ENCODE results near the gene TGFBR3. TPM values are rescaled to one million over a fixed set of nuclear protein-coding genes. Genes with fewer than 3 reads are reported as not detected.

Gene TGFBR3
- total and polyA plus RNA-seq, 2 of the 13 experiments (the other 11 are each of a cell fraction or from before 2014, with no cell fraction given), result 76.5 to 195 TPM

DNA sequence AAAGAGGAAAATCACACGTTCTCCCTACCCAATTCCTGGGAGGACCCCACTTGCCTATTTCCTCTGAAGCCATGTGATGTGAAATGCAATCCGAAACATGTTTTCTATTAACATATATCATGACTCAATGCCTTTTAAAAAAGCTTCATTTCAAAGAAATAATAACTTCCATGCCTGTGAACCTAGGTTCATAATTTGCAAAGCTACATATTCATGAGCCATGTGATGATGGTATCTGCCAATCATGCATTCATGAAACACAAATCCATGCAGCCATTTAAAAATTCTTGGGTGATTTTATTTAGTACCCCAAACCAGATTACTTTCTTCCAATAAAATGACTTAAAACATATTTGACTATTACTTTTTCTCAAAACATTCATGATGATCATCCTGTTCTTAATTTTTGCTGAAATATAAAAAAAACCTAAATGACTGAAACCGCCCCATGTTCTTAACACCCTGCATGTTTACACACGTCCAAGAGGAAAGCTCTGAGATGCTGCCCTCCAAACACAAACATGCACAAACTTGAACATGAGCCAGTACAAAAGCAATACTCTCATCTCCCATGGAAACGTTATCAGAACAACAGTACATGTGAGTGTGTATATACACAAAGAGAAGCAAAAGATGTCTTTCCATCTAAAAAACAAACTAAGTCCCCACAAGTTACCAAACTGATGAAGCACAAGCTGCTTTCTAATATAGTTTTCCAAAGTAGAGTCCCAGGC lies 140.1 kb downstream of the TGFBR3 start (continued):
- 0 out of 2 replicates have a peak, but pooled peaks have one; percentile 15 for TF ChIP-seq ZNF564 (CRISPR knock-in tag; IDR thresholded peaks at IDR 0.05)
- TF ChIP-seq FOXJ3 (CRISPR knock-in tag; IDR thresholded peaks at IDR 0.05; ENCODE audit: borderline replicate concordance), result peak; percentile 3; the same call in 1 of the 2 replicates
- TF ChIP-seq FOXP4 (CRISPR knock-in tag; IDR thresholded peaks at IDR 0.05), result 0 out of 2 replicates have a peak, but pooled peaks have one; percentile 6

DNA sequence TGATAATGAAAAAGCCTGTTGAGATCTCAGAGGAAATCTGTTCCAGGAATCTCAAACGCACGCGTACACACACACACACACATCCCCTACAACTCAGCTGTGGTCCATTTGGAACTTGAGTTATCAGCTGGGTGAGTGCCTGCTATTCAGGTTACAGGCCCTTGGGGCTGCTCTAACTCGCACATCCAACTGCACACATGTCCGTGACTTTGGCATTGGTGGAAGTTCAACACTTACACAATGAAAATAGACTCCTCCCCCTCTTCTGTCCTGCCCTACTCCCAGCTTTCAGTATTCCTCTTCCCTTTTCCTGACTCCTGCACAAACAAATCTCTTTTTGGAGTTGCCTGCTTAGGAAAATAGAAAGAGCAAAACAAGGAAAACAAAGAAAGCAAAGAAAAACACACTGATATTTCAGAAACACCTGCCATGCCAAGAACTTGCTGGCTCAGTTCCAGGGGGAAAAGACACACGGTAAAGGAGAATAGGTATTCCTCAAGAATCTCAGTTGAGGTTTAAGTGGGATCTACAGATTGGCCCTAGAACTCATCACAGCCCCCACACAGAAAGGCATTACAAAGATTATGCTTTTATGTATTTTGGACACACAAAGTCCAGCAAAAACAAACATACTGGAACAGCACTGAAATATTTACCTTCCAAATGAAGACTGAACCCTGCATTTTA lies 140.9 kb downstream of the TGFBR3 start:
- Histone ChIP-seq H2AFZ (ENCODE audit: low read length) (no peak overlapping the region), H3K9me3 (ENCODE audit: low read length) (no peaks in the 10 kb centered on the region), H3K27ac (ENCODE audit: extremely low read length, insufficient read depth, low read length) (peak overlapping the region; percentile 70), H3K9ac (ENCODE audit: insufficient read depth, low read depth, low read length) (0 out of 2 replicates have a peak overlapping the region, but pooled peaks have one; percentile 22), H3K27me3 (ENCODE audit: control insufficient read depth in 1 of 2, insufficient read depth in 2 of 2, low read length in 2 of 2) (no peaks in the 10 kb centered on the region), H3K4me2 (ENCODE audit: low read depth, low read length) (peak overlapping the region; percentile 41), H4K20me1 (ENCODE audit: insufficient read depth, low read length) (peaks cover 30% of the 10 kb centered on the region), H3K36me3 (replicated peaks in 1 of 2; ENCODE audit: control insufficient read depth in 1 of 2, insufficient read depth in 2 of 2, low read length in 2 of 2) (peaks cover 27 to 66% of the 10 kb centered on the region in 2 experiments), H3K4me3 (replicated peaks in 1 of 3; ENCODE audit: insufficient read depth in 1 of 3, low read depth in 2 of 3, low read length in 3 of 3) (no peak overlapping the region; a peak in 1 of 6 replicates), H3K79me2 (ENCODE audit: insufficient read depth, low read length) (peaks cover 68% of the 10 kb centered on the region), H3K4me1 (ENCODE audit: insufficient read depth, low read length) (peaks cover 82% of the 10 kb centered on the region)
- WGBS (ENCODE audit: low lambda C conversion rate), result 41% methylated on average over 6 of the region's 6 CpGs
- peak; percentile 61 for FAIRE-seq
- CTCF ChIA-PET (ENCODE audit: low intra/inter-chr PET ratio, low total read pairs), result no interaction called here
- in situ Hi-C loops (cut with HindIII; ENCODE audit: extremely low pct_ligation_motif_present, low pct_unique_long_range_greater_than_20kb), result no loop called here
- intact Hi-C loops (cut with micrococcal nuclease; ENCODE audit: unreplicated experiment), result no loop called here
- peak; percentile 88 for ATAC-seq
- DNase-seq (ENCODE audit: low spot score), result peak; percentile 75
- no TSS peak for BruUV-seq (replicated peaks)
- POLR2A ChIA-PET, result interaction anchor here (0.8 to 1.7 kb wide), 3 partner anchors 8 to 139 kb away, joined by 4 to 7 read pairs (median 6); no protein-coding TSS in a partner anchor
- no peak for TF ChIP-seq CERS6 (CRISPR knock-in tag; IDR thresholded peaks at IDR 0.05)
- TF ChIP-seq HES4 (CRISPR knock-in tag; IDR thresholded peaks at IDR 0.05; ENCODE audit: borderline replicate concordance), result no peak
- TF ChIP-seq ZNF713 (CRISPR knock-in tag; IDR thresholded peaks at IDR 0.05), result no peak
- TF ChIP-seq ZNF234 (CRISPR knock-in tag; conservative IDR thresholded peaks at IDR 0.05), result no peak
- no peak for TF ChIP-seq KLF9 (CRISPR knock-in tag; IDR thresholded peaks at IDR 0.05; ENCODE audit: low read depth)
- TF ChIP-seq ARID3A (IDR thresholded peaks at IDR 0.05; ENCODE audit: low read depth, low read length), result 0 out of 2 replicates have a peak, but pooled peaks have one; percentile 39
- TF ChIP-seq BHLHE40 (IDR thresholded peaks at IDR 0.05; ENCODE audit: low read length), result no peak
- TF ChIP-seq ZNF232 (CRISPR knock-in tag; IDR thresholded peaks at IDR 0.05; ENCODE audit: borderline replicate concordance), result 0 out of 2 replicates have a peak, but pooled peaks have one; percentile 32
- no peak for TF ChIP-seq TRIM24 (CRISPR knock-in tag; IDR thresholded peaks at IDR 0.05)
- TF ChIP-seq ZNF782 (CRISPR knock-in tag; IDR thresholded peaks at IDR 0.05; ENCODE audit: borderline replicate concordance), result no peak
- no peak for TF ChIP-seq IRX3 (CRISPR knock-in tag; IDR thresholded peaks at IDR 0.05; ENCODE audit: borderline replicate concordance, low read depth)
